ENCODE data around the gene ENTPD2.

- TF ChIP-seq CTCF (IDR thresholded peaks at IDR 0.05), result no peak
- no peak for TF ChIP-seq POLR2A (IDR thresholded peaks at IDR 0.05)
These were observed 30.3 kb downstream of the ENTPD2 start for GRCh38 chr9:137023583-137023991.
